ENCODE measurements around the gene XPR1.

- TF ChIP-seq CTCF (IDR thresholded peaks at IDR 0.05; ENCODE audit: low read depth, low read length, poor library complexity, severe bottlenecking): no peak
- TF ChIP-seq EZH2phosphoT487 (IDR thresholded peaks at IDR 0.05; ENCODE audit: borderline replicate concordance, low read length): no peak
Measured at GRCh38 chr1:180886338-180886737, 254.5 kb downstream of the XPR1 start.

All from DOHH2 (cell line).